Iris pigment epithelial cell (primary cell): Measurements from ENCODE around the gene MICAL3.

Source experiments
- DNase-seq: peaks from one replicate; pipeline ENCODE4 v3.0.0-alpha.2; 2011; ENCODE audit warnings: low read depth

Gene MICAL3

DNA sequence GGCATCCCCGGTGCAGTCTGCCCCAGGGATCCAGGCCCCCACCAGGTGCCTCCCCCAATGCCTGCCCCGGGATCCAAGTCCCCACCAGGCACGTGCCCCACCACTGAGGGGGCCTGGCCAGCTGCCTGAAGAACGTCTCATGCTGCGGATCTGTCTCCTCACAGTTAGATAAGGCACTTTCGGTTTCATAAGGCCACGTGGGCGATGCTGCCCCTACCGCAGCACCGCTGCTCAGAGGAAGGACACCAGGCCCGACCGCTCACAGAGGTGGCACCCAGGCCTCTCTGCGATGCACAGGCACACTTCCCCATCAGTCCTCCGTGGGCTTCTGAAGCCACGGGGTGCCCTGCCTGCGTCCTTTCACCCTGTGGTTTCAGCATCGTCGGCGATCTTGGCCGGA is 182.0 kb downstream of the MICAL3 start:
- DNase-seq: no peak

DNA sequence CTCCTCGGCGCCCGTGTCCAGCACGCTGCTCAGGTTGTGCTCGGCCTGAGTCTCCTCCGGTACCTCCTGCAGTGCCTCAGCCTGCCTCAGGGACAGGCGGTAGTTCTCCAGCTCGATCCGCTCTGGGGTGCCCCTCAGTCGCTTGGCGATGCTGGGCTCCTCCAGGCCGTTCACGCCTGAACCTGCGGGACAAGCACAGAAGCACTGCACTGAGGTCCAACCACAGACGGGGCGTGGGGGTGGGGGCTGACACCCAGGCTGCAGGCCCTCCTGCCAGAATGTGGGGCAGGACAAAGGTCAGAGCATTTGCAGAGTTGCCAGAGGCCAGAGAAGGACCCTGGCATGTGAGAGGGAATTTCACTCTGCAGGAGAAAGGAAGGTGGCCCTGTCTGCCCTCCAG is 182.5 kb downstream of the MICAL3 start:
- no peak for DNase-seq

DNA sequence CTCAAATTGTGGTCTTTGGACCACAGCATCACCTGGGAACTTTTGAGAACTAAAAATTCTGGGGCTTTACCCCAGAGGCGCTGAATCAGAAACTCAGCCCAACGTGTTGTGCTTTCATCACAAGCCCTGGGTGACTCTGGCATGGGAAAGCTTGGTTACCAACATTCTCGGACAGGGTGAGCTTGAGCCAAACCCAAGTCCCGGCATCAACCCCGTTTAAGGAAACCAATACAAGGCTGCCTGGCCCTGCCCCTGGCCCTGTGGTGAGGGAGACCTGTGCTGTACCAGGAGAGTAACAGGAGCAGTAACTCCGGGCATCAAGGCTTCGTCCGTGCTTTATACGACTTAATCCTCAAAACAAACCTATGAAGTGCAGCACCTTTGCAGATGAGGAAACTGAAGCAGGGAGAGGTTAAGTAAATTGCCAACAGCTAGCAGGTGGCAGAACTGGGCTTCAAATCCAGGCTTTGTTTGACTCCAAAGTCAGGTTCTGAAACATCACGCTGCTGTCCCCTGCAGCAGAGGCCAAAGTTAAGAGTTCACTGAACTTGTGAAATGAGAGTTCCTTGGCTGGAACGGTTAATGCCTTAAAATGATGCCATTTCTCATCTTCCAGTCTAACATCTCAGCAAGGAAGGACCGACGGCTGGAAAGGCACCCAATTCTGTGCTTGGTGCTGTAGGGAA is 186.0 kb downstream of the MICAL3 start:
- DNase-seq: no peak

DNA sequence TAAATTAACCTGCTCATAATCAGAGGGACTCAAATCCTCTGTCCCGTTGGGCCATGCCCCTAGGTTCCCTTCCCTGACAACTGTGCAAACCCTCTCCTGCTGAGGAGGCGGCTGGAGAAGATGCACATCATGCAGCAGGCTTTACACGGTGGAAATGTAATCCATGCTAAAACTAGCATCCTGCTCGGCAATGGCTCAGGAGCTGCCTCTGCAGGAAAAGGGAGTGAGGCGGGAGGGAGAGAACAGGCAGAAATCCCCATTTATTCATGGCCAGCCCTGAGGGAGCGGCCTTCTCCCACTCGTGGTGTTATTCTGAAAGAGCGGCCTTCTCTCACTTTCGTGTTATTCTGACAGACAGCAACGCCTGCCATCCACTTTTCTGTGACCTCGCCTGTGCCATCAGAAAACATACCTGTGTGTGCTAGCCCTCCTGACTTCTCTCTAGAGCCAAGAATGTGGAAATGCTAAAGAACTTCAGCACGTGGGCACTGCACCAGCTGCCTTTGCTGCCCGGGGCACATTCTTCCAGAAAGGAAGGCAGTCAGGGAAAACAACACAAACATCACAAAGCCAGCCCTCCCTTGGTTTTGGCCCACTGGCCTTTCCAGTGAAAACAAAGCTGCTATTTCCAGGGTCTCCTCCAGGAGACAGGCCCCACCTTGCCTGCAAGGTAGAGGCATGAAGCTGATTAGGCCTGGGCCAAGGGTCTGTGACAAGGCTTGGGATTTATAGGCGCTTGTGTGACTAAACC is 187.2 kb downstream of the MICAL3 start:
- no peak for DNase-seq

DNA sequence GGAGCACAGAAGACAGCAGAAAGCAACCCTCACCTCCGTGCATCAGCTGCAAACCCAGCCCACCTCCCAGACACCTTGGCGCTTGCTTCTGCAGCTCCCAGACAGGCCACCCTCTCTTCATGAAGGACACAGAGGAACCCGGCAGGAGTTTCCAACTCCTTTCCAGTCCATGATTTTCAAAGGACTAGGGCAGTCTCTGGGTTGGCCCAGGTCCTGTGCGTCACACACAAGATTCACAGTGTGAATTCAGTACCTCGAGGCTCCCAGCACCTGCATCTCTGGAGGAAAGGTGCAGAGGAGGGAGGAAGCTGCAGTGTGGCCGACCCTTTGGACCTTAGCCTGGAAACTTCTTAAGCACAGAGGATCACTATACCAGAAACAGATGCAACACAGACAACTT is 189.1 kb downstream of the MICAL3 start:
- no peak for DNase-seq

DNA sequence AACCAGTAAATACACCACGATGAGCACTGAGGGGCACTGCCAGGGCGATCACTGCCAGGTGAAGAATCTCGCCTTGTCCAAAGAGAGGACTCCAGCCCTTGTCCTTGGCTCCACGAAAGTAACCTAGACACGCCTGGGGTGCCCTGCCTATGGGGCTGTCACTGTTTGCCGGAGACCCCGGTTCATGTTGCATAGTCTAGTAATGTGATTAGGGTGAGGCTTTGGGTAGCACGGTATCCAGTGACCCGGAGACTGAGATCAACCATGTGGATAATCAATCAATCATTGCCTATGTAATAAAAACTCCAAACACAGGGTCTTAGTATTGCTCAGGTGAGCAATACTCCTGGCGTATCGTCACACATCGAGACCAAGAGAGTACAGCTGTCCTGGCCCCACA is 190.9 kb downstream of the MICAL3 start:
- DNase-seq: no peak

DNA sequence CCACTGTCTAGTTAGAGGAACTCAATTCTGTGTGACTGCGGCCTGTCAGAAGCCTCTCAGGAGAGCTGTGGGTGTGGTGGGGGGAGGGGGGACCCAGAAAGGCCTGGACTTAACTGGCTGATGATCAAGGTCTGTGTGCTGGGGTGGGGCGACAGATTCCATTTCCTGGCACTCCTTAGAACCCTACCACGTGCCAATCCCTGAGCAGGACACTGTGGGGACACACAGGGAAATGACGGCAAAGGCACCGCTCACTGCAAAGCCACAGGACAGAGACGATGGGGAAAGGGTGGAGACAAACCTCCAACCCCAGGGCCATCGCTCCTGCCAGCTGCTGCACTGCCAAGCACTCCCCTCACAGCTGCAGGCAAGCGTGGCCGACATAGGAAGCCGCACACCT is 191.7 kb downstream of the MICAL3 start:
- DNase-seq: no peak

DNA sequence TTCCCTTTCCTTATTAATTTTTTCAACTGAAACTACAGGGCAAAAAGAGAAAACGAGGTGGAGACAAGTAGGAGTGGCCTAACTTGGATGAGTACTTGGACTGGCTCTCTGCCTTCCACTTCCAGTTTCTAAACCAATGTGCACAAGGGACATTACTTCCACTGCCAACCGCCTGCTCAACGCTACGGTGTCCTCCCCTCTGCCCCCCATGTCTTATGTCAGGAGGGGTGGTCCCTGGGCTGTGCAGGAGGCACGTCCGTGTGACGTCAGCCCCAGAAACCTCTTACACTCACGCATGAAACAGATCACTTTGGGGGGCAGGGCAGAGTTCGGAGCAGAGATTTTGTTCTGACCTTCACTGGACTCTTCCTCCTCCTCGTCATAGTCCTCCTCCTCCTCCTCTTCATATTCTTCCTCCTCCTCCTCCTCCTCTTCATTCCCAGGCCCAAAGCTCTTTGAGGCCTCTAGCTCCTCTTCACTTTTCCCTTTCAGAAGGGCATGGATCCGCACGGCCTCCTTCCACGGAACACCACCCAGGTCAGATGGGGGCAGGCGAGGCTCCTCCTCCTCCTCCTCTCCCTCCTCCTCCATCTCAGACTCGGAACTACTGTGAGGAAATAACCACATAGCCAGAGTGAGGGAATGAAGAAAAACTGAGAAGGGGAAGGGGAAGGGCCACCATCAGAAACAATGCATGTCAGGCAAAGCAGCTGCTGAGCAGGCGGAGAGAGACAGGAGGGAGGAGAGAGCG is 192.7 kb downstream of the MICAL3 start:
- no peak for DNase-seq

DNA sequence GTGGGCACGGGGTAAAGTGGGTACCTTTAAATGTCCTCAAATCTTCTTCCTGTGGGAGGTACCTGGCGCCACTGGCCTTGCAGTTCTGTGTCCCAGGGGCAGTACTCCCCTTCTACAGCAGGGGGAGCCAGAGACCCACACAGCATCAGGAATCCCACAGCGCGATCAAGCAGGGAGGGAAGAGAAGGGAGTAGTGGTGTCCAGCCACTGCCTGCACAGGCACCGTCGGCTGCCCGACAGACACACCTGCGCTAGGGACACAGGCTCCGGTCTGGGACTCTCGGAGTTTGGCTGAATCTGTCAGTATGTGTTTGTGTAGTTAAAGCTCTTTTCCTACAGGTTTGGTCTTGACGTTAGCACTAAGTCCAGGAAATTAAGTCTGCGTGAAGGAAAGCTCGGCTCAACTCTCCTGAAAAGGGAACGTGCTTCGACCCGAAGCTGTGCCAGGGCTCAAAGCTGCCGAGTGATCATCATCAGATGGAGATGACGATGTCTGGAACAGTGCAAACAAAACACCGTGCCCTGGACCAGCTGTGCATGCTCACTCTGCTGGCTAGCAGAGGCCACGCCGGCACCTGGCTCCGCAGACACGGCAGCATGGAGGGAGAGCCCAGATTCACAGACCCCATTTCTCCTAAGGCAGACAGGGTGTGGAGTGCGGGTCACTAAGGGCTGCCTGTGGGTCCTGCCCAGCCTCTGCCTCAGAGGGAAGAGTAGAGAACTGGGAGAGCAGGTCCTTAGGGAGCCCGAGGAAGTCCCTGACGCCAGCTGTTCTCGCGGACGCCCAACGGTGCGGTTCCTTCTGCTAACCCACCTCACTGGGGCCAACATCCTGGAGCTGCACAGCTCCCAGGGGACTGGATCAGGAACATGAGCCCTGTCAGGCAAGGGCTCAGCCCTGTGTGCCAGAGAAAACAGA is 194.1 kb downstream of the MICAL3 start:
- DNase-seq: peak; percentile 70

DNA sequence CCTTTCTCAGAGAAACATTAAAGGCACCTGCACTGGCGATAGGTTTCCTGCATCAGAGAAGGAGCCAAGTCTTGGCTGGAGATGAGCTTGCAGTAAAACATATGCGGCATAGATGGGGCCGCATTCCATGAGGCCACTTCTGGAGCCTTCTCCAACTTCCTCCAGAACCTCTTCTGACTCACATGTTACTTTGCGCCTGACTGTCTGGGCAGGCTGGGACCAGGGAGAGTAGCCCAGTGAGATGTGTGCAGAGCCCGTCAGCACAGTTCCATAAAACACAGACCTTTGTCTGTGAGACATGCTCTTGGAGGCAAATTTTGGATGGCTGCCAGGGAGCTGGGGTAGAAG is 194.7 kb downstream of the MICAL3 start:
- DNase-seq: no peak

DNA sequence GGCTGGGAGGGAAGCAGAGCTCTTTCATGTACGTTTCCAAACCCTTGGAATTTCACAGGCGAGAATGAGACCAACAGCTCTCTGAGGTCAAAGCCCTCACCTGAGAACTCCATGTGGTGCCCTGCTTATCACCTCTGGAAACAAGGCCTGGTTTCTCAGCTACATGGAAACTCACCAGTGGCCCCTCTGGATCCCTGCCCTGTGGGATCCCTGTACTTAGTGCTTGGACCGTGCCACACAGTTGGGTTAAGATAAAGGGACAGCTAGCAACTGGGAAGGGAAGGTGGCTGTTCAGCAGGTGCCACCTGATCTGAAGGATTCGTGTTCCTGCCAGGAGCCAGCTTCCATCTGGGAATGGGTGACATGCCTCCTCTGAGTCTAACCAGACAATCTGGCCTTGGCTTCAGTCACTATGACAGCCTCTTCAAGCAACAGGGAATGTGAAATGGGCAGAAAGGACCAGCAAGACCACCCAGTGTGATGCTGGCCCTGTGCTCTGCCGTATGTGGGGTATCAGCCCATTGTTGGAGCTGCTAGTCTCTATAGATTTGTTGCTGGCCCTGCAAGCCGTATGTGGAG is 195.8 kb downstream of the MICAL3 start:
- DNase-seq: no peak

DNA sequence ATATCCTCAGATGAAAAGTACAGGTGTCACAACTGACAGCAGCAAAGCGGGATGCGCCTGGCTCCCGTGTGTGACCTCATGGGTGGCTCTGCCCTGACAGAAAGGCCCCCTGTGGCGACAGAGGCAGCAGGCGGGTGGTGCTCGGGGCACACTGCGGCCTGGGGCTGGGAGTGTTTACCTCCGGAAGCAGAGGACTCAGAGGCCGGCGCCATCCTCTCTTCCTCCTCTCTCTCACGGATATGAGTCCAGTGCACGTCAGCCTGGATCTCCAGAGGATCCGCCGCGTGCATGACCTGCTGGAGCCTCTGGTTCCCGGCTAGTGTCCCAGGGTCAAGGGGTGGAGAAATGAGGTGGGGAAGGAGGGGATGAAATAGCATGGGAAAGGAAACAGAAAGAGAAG is 196.9 kb downstream of the MICAL3 start:
- no peak for DNase-seq

DNA sequence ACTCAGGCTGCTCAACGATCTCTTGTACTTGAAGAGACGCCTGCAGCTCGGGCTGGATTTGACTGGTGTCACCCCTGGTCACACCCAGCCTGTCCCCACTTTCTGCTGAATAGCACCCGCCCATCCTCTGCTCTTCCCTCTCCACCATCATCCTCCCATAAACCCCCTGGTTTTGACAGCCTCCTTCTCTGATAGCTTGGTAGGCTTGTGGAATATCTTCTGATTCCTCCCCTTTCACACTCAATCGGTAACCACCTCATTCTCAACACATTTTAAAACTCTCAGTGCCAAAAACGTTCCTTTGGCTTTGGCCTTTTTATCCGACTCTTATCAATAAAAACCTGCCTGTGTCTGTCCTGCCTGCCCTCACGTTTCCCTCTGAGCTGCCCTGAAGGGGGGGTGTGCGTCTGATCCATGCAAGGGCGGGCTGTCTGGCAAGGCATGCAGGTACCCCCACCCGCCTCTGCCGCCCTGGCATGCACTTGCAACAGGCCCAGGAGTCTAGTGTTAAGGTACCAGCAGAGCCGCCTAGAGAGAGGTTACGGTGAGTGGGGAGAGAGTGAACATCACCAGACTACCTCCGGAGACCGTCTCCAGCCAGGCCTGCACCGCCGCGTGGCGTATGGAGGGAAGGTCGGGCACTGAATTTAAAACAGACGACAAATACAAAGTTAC is 198.3 kb downstream of the MICAL3 start:
- no peak for DNase-seq

DNA sequence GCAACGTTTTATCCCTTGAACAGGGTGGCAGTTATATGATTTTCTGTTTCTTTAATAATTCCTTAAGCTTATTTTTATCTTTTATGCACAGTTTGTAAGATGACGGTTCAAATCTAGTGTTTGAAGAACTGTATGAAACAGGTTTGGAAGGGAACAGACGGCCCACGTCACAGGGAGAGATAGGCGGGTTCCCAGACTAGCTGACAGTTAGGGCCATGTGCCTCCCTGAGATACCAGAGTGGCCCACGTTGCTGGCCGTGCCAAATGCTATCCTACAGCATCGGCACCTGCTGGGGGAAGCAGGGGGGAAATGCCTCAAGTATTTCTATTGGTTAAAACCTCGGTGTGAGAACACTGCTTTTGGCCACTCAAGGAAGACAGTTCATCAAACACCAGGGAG is 199.9 kb downstream of the MICAL3 start:
- DNase-seq: no peak

DNA sequence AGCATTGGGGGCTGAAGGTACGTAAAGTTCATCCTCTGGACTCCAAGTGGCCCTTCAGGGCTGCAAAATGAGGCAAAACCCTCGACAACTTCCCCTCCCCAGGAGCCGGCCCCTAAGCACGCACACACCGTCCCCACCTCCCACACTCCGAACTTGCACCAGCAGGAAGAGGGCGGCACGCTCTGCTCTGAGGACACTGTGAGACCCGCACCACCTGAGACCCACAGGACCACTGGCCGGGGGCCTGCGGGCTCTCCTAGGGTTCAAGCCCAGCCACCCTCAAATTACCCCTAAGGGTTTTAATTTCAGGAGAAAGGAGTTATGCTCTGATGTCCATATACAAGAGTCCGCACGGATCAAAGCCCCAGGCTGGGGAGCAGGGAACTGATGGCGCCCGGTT is 200.4 kb downstream of the MICAL3 start:
- no peak for DNase-seq

DNA sequence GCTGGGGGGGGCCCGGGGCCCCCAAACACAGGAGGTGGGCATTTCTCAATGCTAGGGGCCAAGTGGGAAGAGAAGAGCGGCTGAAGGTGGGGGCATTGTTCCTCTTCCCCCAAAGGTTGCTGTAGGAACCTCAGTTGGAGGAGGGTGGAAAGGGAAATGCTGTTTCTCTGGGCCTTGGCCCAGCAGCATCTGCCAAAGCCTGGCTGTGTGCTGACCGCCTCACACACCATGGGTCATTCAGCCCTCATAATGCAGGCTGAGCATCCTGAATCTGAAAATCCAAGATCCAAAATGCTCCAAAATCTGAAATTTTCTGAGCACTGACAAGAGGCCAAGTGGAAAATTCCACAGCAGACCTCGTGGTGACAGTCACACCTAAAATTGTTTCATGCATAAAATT is 201.1 kb downstream of the MICAL3 start:
- no peak for DNase-seq

DNA sequence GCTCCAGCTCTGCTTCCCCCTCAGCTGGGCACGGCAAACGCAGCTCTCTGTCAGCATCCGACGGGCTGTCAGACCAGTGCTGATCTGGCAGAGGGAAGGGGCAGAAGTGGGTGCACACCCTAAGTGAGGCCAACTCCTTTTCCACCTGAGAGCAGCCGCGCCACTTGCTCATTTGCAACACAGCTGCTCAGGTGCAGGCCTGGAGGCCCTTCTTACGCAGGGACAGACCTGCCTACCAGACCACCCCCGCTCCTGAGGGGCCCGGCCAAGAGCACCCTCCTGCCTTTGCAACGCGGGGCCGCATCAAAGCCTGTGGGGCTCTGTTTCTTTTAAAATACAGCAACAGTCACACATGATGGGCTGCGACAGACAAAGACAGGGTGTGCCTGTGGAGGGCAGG is 202.3 kb downstream of the MICAL3 start:
- no peak for DNase-seq

DNA sequence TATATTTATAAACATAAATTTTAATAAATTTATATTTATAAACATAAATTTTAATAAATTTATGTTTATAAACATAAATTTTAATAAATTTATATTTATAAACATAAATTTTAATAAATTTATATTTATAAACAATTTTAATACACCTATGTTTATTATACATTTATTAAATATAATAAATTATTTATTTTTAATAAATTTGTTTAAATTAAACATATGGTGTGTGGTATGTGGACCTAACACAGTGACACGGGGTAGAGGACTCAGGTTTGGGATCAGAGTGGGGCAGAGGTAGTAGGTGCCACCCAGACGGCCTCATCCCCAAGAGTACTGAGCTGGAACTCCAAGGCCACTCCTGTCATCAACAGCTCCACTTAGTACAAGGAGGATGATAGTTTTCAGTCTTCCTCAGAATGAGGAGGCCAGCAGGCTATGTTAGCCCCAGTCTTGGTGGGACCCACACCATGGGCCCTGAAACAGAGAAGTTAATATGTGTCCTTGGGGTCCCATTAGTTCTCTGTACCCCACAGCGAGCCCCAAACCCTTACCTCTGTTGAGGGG is 203.4 kb downstream of the MICAL3 start:
- DNase-seq: no peak

DNA sequence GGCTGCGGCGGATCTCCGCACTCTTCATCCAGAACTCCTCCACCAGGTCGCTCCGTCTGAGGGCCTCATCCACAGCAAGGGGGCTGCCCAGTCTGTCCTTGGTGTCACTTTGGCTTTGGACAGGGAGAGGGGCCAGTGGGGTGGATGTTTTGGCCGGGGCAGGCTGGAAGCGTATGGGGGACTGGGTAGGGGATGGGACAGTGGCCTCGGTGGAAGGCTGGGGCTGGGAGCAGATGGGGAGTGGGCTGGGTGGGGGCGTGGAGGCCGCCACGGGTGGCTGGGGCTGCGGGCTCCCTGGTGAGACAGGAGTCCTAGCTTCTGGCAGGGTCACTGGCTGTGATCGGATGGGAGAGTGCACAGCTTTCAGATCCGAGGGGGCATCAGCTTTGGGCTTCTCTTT is 205.7 kb downstream of the MICAL3 start:
- DNase-seq: no peak

DNA sequence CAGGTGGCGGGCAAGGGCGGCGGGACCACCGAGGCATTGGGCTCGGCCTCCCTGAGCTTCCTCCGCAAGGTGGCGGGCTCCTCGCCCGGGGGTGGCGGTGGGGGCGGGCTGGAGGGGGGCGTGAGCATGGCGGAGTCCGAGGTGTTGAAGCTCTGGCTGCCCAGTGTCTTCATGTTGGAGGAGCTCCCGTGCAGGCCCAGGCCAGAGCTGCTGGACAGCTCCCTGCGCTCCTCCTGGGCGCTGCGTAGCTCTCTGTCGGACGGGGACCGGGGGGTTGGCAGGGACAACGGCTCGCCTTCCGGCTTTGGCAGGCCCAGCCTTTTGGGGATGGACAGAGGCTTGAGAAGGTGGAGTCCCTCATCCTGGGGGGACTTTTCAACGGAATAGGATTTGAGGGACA is 206.2 kb downstream of the MICAL3 start:
- no peak for DNase-seq

DNA sequence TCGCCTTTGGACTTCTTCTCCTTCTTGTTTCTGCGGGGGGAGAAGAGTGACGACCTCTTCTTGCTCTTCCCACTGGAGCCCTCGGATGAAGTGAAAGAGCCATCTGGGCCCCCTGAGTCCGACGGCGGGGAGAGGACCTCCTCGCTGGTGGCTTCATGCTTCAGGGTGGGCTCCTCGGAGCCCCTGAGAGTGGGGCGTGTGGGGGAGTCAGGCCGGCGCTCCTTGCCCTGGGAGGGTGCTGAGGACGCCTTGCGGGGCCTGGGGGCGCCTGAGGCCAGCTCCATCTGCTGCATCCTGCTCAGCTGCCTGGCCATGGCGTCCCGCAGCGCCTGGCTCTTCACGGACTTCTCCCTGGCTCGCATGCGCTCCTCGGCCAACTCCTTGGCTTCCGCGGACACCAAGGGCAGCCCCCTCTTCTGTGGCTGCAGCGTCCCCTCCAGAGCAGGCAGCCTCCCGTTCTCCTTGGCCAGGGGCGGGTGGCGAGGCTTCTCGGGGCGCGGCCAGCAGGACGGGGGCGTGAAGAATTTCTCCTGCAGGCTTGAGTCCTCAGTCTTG is 206.8 kb downstream of the MICAL3 start:
- DNase-seq: no peak
